Loucy (cell line): ENCODE measurements around the gene ARL2BP.

Source experiments
- CTCF ChIP-seq: fragments of 200-600 bp; sonication (generic); conservative IDR thresholded peaks from 2 replicates; pipeline ENCODE4 v1.5.1; 2014; ENCODE audit warnings: mild to moderate bottlenecking, antibody characterized with exemption, low read length
- EZH2phosphoT487 ChIP-seq: fragments of 200-600 bp; IDR thresholded peaks from 2 replicates; pipeline ENCODE4 v1.6.1; 2018; ENCODE audit warnings: antibody characterized with exemption, mild to moderate bottlenecking, moderate library complexity, borderline replicate concordance

GRCh38 chr16:57279780-57280638 is 35.0 kb downstream of the ARL2BP start:
- TF ChIP-seq CTCF (no peak), EZH2phosphoT487 (no peak)
